GM21825 (cell line): Measurements from ENCODE around the gene AKAP6.

Experiments
- ATAC-seq: cut with Tn5 transposase; IDR thresholded peaks from one replicate; pipeline ENCODE4 v1.9.1; 2021; ENCODE audit warnings: mild to moderate bottlenecking, moderate library complexity; ENCODE audit not compliant: unreplicated experiment

AKAP6 gene

DNA sequence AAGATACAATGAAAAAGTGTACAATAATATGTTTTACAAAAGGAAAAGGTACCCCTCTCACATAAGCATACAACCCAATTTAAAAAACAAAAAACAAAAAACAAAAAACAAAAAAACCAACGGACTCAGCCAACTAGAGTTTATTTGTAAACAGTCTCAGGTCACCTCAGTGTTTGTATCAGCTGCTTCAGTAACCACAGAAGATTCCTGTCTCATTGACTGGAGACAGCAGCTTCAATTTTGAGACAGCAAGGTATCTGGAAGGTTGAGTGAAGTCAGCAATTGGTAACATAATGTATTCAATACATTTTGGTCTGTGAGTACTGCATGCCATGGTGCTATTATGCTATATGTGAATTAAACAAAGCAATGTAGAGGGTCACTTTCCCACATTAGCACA, 201.7 kb downstream of the AKAP6 start:
- ATAC-seq = no peak

- ATAC-seq = no peak
Measured at GRCh38 chr14:32531942-32532515, 202.9 kb downstream of the AKAP6 start.

- ATAC-seq = no peak
Measured at GRCh38 chr14:32534145-32534544, 205.0 kb downstream of the AKAP6 start.

DNA sequence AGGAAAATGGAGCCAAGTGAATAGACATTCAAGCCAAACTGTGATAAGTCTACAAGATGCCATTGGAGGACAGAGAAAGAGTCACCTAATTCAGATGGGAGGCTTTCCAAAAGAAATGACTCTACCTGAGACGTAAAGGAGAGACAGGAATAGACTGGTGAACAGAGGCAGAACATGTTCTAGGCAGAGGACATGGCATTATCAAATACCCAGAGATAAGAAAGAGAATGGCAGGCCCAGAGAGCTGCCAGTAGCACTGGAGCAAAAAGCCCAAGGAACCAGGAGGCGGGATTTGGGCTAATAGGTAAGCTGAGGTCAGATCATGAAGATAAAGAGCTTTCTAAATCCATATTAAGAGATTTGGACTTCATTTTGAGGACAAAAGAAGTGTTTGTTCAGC, 207.1 kb downstream of the AKAP6 start:
- ATAC-seq = no peak

- no peak for ATAC-seq
Measured at GRCh38 chr14:32537166-32537565, 208.1 kb downstream of the AKAP6 start.

- no peak for ATAC-seq
Measured at GRCh38 chr14:32542507-32542906, 213.4 kb downstream of the AKAP6 start.

DNA sequence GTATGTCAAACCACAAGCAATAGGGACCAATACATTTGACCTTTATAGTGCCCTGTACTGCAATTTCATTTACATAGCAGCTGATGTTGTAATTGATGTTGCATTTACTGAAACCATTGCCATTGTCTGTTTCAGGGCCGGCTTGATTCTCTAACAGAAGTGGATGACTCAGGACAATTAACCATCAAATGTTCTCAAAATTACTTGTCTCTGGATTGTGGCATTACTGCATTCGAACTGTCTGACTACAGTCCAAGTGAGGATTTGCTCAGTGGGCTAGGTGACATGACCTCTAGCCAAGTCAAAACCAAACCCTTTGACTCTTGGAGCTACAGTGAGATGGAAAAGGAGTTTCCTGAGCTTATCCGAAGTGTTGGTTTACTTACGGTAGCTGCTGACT, 216.0 kb downstream of the AKAP6 start:
- ATAC-seq = no peak

- no peak for ATAC-seq
Measured at GRCh38 chr14:32545506-32546210, 216.6 kb downstream of the AKAP6 start.

DNA sequence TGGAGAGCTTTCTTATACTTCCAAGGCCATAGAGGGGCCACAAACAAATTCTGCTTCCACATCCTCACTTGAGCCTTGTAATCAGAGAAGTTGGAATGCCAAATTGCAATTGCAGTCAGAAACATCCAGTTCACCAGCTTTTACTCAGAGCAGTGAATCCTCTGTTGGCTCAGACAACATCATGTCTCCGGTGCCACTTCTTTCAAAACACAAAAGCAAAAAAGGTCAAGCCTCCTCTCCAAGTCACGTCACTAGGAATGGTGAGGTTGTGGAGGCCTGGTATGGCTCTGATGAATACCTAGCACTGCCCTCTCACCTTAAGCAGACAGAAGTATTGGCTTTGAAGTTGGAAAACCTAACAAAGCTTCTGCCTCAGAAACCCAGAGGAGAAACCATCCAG, 217.1 kb downstream of the AKAP6 start:
- no peak for ATAC-seq

GRCh38 chr14:32552766-32553165, 223.7 kb downstream of the AKAP6 start:
- ATAC-seq = no peak

- no peak for ATAC-seq
Measured at GRCh38 chr14:32559048-32559447, 229.9 kb downstream of the AKAP6 start.

- no peak for ATAC-seq
Measured at GRCh38 chr14:32559590-32559989, 230.5 kb downstream of the AKAP6 start.

DNA sequence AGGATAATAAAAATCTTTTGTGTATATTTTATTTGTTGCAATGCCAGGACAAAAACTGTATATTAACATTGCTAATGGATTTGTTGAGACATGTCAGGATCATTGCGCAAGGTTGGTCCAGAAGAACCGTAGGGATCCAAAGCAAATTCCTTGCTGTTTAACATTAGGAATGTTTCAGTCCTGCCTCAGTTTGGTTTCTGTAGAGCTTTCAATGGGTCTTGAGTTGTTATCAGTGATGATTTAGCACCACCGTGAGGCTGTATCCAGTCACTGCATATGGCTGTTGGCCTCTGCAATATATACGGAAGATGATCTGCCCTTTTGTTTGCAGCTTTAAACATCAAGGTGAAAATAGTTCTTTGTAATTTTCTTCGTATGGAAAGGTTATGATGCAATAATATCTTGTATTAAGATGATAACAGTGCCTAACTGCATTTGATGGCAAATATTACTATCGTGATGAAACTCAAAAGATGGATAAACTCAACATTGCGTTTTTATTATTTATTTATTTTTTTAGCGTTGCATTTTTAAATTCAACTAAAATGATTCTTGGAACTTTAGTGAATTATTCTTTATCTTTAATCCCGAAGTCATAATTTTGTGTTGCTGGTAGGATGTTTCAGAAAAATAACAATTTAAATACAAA, 231.2 kb downstream of the AKAP6 start:
- ATAC-seq = no peak

DNA sequence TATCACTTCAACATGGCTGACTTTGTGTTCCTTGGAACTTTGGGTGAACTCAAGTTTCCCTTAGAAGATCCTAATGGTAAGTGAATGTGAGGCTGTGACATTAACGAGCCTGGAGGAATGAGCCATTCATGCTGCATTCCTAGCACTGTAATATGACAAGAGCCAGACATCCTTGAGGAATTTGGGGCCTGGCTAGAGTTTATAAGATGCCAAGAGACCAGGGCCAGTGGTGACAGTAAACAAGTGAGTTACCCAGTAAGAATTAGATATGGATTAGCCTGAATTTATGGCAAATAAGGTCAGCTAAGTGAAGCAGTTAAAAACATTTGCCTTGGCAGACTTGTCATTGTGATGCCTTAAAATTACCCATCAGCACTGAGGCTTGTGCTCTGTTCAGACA, 232.4 kb downstream of the AKAP6 start:
- ATAC-seq = no peak

DNA sequence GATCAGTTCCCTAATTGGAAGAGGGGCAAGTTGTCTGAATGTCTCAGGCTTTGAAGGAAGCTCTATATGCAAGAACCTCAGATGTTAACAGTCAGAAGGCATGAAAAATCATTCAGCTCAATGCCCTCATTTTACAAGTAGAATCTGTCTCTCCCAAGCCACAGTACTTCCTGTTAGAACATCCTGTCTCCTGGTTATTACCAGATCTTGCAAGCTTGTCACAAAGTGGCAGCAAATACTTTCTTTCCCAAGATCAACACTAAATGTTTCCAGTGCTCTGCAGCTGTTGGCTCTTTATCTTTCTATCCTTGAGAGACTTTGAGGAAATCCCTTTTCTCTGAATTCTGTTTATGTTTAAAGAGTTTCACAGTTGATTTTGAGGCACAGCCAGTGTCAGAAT, 235.5 kb downstream of the AKAP6 start:
- ATAC-seq = no peak

DNA sequence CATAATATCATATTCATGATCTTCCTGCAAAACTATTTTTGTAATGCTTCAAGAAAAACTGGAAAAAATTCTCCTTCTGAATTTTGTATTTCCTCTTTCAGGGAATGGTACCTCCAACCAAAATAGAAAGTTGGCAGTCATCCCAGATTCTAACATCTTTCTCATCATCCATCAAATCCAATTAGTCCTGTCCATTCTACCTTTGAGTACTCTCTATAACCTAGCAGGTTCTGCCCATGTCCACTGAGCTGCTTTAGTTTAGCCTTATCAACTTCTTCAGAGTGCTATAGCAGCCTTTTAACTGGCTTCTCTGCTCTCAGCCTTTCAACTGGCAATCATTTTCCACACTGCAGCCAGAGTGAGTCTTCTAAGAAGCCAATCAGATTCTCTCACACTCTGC, 236.2 kb downstream of the AKAP6 start:
- ATAC-seq = no peak

- ATAC-seq = no peak
Measured at GRCh38 chr14:32567543-32568384, 238.7 kb downstream of the AKAP6 start.

GRCh38 chr14:32571551-32571950, 242.5 kb downstream of the AKAP6 start:
- ATAC-seq = no peak

- peak; percentile 66 for ATAC-seq
Measured at GRCh38 chr14:32571995-32572866, 243.1 kb downstream of the AKAP6 start.

DNA sequence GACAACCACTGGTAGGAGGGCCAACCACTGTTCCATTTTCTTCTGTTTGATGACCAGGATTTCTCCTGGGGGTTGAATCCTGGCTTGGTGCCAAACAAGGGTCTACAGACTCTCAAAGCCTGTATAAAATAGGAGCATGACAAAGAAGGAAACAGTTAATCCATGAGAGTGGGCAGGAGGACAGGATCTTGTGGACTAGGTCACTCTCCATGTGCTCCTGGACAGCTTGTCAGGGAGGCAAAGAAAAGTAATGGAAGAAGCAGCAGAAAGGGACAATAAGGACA, 243.7 kb downstream of the AKAP6 start:
- no peak for ATAC-seq

DNA sequence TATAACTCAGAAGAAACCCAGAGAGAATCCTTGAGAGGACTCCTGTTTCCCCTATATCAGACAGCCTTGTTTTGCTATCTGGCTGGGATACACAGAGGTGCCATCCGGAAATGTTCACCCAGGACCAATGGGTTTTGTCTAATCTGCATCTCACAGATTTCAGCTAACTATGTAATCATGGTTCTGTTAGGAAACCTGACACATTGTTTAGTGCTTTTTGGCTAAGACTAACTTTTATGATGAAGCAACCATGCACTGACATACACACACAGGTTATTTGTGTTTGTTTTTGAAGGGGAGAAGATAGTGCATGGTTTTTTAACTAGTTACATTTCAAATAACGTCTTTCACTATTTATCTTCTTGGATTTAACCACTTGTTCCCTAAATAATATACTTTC, 245.2 kb downstream of the AKAP6 start:
- no peak for ATAC-seq
